Esophagus muscularis mucosa (tissue), 4 donors: Measurements from ENCODE around the gene EIF2S3.

Experiments
- CTCF ChIP-seq, 3 experiments: fragments of 200-600 bp in 2 of 3; fragments of 450-650 bp in 1 of 3; sonication (generic) in 2 of 3; IDR thresholded peaks; one replicate each; pipeline ENCODE4 v1.5.1; 2017 to 2019; ENCODE audit warnings: antibody characterized with exemption in 3 of 3, mild to moderate bottlenecking in 2 of 3, moderate library complexity in 1 of 3
- EP300 ChIP-seq: sonication (generic); formaldehyde crosslinking; IDR thresholded peaks from one replicate; pipeline ENCODE4 v1.6.1; 2017; ENCODE audit warnings: antibody characterized with exemption
- POLR2A ChIP-seq: fragments of 450-650 bp; IDR thresholded peaks from one replicate; pipeline ENCODE4 v1.6.1; 2017; ENCODE audit warnings: antibody characterized with exemption, moderate library complexity, mild to moderate bottlenecking, low read depth
- POLR2AphosphoS5 ChIP-seq, 2 donors: sonication (generic); formaldehyde crosslinking; IDR thresholded peaks; one replicate each; pipeline ENCODE4 v1.6.1; 2017; ENCODE audit warnings: antibody characterized with exemption in 2 of 2

GRCh38 chrX:24034485-24034884, 20.3 kb upstream of the EIF2S3 start:
- TF ChIP-seq POLR2A, result no peak
- no peak for TF ChIP-seq CTCF (IDR thresholded peaks at IDR 0.05)
- TF ChIP-seq POLR2AphosphoS5 (IDR thresholded peaks at IDR 0.05), result no peak
- TF ChIP-seq EP300, result no peak
